ENCODE data around the gene CTSW.

GRCh38 chr11:65871811-65872548 lies 7.7 kb upstream of the CTSW start:
- no peak for TF ChIP-seq CTCF (optimal IDR thresholded peaks at IDR 0.05 in 1 of 3, IDR thresholded peaks at IDR 0.05 in 1 of 3, conservative IDR thresholded peaks at IDR 0.05 in 1 of 3; ENCODE audit: extremely low read depth in 1 of 3, insufficient read depth in 2 of 3, low read length in 3 of 3)
- TF ChIP-seq EZH2 (IDR thresholded peaks at IDR 0.05; ENCODE audit: low read length), result no peak
